Measurements from ENCODE around the gene NIF3L1.

The NIF3L1 gene

DNA sequence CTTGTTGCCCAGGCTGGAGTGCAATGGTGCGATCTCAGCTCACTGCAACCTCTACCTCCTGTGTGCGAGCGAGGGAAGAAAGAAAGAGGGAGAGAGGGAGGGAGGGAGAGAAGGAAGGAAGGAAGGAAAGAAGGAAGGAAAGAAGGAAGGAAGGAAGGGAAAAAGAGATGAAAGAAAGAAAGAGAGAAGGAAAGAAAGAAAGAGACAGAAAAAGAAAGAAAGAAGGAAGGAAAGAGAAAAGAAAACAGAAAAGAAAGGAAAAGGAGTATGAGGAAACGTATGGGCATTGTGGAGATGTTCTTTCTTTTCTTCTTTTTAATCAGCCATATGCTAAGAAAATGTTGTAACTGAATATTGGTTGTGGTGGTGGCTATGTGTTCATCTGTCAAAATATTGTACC lies 41.2 kb upstream of the NIF3L1 start:
- no peak overlapping the region for H3K4me3 ChIP-seq (ENCODE audit: low read length)
- no peak for DNase-seq (ENCODE audit: low read depth)
- TF ChIP-seq, protein P1, sequence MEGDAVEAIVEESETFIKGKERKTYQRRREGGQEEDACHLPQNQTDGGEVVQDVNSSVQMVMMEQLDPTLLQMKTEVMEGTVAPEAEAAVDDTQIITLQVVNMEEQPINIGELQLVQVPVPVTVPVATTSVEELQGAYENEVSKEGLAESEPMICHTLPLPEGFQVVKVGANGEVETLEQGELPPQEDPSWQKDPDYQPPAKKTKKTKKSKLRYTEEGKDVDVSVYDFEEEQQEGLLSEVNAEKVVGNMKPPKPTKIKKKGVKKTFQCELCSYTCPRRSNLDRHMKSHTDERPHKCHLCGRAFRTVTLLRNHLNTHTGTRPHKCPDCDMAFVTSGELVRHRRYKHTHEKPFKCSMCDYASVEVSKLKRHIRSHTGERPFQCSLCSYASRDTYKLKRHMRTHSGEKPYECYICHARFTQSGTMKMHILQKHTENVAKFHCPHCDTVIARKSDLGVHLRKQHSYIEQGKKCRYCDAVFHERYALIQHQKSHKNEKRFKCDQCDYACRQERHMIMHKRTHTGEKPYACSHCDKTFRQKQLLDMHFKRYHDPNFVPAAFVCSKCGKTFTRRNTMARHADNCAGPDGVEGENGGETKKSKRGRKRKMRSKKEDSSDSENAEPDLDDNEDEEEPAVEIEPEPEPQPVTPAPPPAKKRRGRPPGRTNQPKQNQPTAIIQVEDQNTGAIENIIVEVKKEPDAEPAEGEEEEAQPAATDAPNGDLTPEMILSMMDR (conservative IDR thresholded peaks at IDR 0.05; ENCODE audit: low read length), result no peak

DNA sequence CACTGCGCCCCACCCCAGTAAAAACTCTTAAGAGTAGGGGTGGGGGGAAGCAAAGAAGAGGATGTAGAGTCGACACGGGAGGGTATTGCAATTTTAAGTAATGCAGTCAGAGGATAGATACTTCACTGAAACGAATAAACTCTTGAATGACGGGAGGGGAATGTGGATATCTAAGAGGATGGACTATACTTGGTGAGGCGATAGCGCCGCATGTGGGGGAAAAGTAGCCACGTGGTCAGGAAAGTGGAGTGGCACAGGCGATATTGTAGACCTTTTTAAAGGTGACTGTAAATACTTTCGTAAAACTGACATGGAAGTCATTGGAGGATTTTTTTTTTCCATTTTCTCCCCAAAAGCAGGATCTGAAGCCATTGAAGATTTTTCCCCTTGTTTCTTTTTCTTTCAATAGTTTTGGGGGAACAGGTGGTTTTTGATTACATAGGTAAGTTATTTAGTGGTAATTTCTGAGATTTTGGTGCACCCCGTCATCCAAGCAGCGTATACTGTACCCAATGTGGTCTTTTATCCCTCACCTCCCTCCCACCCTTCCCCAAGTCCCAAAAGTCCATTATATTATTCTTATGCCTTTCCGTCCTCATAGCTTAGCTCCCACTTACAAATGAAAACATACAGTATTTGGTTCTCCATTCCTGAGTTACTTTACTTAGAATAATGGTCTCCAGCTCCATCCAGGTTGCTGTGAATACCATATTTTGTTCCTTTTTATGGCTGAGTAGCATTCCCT lies 38.5 kb upstream of the NIF3L1 start:
- TF ChIP-seq, protein P1 (conservative IDR thresholded peaks at IDR 0.05; ENCODE audit: low read length), result no peak
- DNase-seq (ENCODE audit: low read depth), result no peak
- no peak overlapping the region for H3K4me3 ChIP-seq (ENCODE audit: low read length)

DNA sequence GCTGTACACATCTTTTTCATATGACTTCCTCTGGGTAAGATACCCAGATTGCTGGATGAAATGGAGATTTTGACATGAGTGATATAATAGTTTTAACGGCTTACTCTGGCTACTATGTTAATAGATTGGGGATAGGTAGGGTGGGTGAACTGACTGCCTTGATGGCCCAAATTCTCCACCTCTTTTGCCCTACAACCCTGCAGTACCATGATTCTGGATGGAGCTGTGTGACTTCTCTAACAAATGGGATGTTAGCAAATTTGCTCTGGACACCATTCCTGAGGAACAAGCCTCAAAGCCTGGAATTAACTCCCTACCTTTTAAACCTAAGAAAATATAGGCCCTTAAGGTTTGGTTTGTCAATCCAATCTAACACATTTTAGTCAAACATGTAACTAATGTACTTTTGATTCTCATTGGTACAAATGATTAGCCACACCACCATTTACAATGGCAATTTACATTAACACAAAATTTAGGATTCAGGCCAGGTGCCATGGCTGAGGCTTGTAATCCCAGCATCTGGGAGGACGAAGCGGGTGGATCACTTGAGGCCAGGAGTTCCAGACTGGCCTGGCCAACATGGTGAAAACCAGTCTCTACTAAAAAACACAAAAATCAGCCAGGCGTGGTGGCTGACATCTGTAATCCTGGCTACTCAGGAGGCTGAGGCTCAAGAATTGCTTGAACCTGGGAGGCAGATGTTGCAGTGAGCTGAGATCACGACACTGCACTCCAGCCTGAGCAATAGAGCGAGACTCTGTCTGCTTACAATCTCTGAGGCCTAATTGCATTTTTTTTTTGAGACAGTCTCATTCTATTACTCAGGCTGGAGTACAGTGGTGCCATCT lies 37.5 kb upstream of the NIF3L1 start:
- no peak for DNase-seq (ENCODE audit: low read depth)
- TF ChIP-seq, protein P1 (conservative IDR thresholded peaks at IDR 0.05; ENCODE audit: low read length), result no peak
- H3K4me3 ChIP-seq (ENCODE audit: low read length), result no peak overlapping the region

DNA sequence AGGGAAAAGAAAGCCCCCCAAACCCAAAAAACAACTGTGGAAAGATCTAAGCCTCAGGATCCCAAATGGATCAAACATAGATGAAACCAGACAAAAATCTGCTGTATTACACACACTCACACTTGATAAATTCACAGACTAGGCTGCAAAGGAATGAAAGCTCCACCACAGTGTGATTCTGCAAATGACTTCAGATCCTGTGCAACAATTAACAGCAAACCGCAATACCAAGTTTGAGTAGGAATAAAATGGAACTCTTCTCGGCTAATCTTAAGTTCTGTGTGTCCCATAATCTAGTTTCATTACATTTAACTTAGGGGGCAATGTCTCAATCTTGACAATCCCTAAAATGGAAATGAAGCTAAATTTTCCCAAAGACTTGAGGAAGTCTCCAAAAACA lies 36.6 kb upstream of the NIF3L1 start:
- no peak overlapping the region for H3K4me3 ChIP-seq (ENCODE audit: low read length)
- TF ChIP-seq, protein P1 (conservative IDR thresholded peaks at IDR 0.05; ENCODE audit: low read length), result no peak
- no peak for DNase-seq (ENCODE audit: low read depth)

DNA sequence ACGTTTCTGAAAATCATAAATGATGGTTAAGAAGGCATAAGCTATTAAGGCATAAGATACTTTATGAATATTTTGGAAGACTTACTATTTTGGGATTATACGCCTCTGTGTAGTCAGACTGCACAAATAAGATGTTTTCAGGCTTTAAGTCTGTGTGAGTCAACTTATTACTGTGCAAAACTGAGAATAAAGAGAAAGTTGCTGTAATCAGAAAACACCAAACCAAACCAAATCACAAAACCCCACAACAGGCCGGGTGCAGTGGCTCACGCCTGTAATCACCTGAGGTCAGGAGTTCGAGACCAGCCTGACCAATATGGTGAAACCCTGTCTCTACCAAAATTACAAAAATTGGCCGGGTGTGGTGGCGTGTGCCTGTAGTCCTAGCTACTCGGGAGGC lies 32.4 kb upstream of the NIF3L1 start:
- TF ChIP-seq, protein P1 (conservative IDR thresholded peaks at IDR 0.05; ENCODE audit: low read length), result no peak
- no peak for DNase-seq (ENCODE audit: low read depth)
- no peak overlapping the region for H3K4me3 ChIP-seq (ENCODE audit: low read length)

DNA sequence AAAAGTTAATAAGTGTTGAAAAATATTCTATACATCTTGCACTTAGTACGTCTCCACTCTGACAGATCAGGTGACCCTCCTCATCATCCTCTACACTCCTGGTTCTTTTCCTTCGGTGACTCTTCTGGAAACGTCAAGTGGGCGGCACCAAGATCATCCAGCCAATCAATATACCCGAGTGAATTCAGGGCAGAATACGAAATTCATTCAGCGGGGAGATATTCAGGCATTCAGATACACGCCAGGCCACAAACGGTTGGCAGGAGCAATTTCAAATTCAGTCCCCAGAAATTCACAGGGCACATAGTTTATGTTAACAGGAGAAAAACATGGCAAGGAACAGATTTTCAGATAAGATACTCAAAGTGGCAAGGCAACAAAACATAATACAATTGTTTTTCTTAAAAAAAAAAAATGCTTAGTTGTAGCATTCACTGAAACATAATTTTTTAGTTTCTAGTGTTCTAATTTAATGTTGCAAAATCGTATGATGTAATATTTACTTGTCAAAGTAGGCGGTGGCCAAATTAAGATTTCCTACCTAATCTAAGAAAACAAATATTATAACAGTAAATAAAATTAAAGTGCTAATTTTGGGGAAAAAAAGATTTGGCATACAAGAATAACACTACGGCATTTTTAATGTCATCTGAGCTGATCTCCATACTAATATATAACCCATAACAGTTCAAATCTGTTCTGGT lies 28.9 kb upstream of the NIF3L1 start:
- DNase-seq (ENCODE audit: low read depth), result peak; percentile 60
- H3K4me3 ChIP-seq (ENCODE audit: low read length), result peak overlapping the region; percentile 96
- TF ChIP-seq, protein P1 (conservative IDR thresholded peaks at IDR 0.05; ENCODE audit: low read length), result no peak
